Lower lobe of right lung (tissue), 2 donors: Measurements from ENCODE around the gene SH3RF3. TPM values are rescaled to one million over a fixed set of nuclear protein-coding genes. Genes with fewer than 3 reads are reported as not detected.

Experiments
- ATAC-seq, 2 donors: fragments of 200-7000 bp; cut with Tn5 transposase; one replicate each; pipeline ENCODE4 v1.9.1; 2020 to 2022; ENCODE audit warnings: mild to moderate bottlenecking in 2 of 2, moderate library complexity in 2 of 2
- DNase-seq: peaks from one replicate; pipeline ENCODE4 v3.0.0-alpha.2; 2020
- H3K27ac ChIP-seq: fragments of 200-600 bp; one replicate; pipeline ENCODE4 v1.8.0; 2022
- H3K27me3 ChIP-seq: fragments of 200-600 bp; one replicate; pipeline ENCODE4 v1.8.0; 2022; ENCODE audit warnings: low read depth
- H3K36me3 ChIP-seq: fragments of 200-600 bp; one replicate; pipeline ENCODE4 v1.8.0; 2022; ENCODE audit warnings: mild to moderate bottlenecking
- H3K4me1 ChIP-seq: fragments of 200-600 bp; one replicate; pipeline ENCODE4 v1.8.0; 2022
- H3K4me3 ChIP-seq: fragments of 200-600 bp; one replicate; pipeline ENCODE4 v1.8.0; 2022; ENCODE audit warnings: mild to moderate bottlenecking
- H3K9me3 ChIP-seq: fragments of 200-600 bp; one replicate; pipeline ENCODE4 v1.8.0; 2022
- CTCF ChIP-seq: fragments of 200-600 bp; IDR thresholded peaks from one replicate; pipeline ENCODE4 v1.8.0; 2022; ENCODE audit warnings: antibody characterized with exemption, mild to moderate bottlenecking
- intact Hi-C: fragments of 100-400 bp; cut with DNase I; formaldehyde crosslinking; loops from one replicate; pipeline ENCODE4 v1.11.0; 2022
- total RNA-seq: library from RNA; stranded (reverse); fragmentation: NEBNext Ultra II Directional; extraction: Animal tissue kit (Norgen Biotek cat#: 25700); gene quantifications from one replicate; pipeline ENCODE4 v1.2.1, GENCODE V29; 2021
- donor health status: DM: no; HTN: yes; CAD: no; lungs with severe emphysema.

The SH3RF3 gene
- total RNA-seq, 1 donor from 2014 or later: 5.7 TPM

- intact Hi-C loops: no loop called here
- ATAC-seq: no peak
Measured at GRCh38 chr2:109234355-109234754, 105.3 kb downstream of the SH3RF3 start.

GRCh38 chr2:109236147-109236546 lies 107.1 kb downstream of the SH3RF3 start:
- Histone ChIP-seq H3K27ac (no peak overlapping the region), H3K9me3 (no peaks in the 10 kb centered on the region), H3K4me3 (no peak overlapping the region), H3K36me3 (no peaks in the 10 kb centered on the region), H3K4me1 (peaks cover 28% of the 10 kb centered on the region), H3K27me3 (no peaks in the 10 kb centered on the region)
- intact Hi-C loops: no loop called here
- ATAC-seq (no peak), DNase-seq (no peak)
- TF ChIP-seq CTCF: no peak

More at GRCh38 chr2:109234355-109234754, 105.3 kb downstream of the SH3RF3 start:
- Histone ChIP-seq H3K27me3 (no peaks in the 10 kb centered on the region), H3K4me3 (no peak overlapping the region), H3K27ac (no peak overlapping the region), H3K36me3 (no peaks in the 10 kb centered on the region), H3K4me1 (peaks cover 27% of the 10 kb centered on the region), H3K9me3 (no peaks in the 10 kb centered on the region)
- DNase-seq: no peak
- TF ChIP-seq CTCF: no peak

GRCh38 chr2:109237792-109238191 lies 108.8 kb downstream of the SH3RF3 start:
- TF ChIP-seq CTCF: no peak
- intact Hi-C loops: no loop called here
- DNase-seq (no peak), ATAC-seq (no peak)
- Histone ChIP-seq H3K27me3 (no peaks in the 10 kb centered on the region), H3K36me3 (no peaks in the 10 kb centered on the region), H3K4me3 (no peak overlapping the region), H3K27ac (no peak overlapping the region), H3K4me1 (peaks cover 39% of the 10 kb centered on the region), H3K9me3 (no peaks in the 10 kb centered on the region)

- H3K4me1 ChIP-seq: peaks cover 47% of the 10 kb centered on the region
- H3K27ac ChIP-seq: peak overlapping the region; percentile 74
Measured at GRCh38 chr2:109238580-109238979, 109.6 kb downstream of the SH3RF3 start.

GRCh38 chr2:109239720-109240119 lies 110.7 kb downstream of the SH3RF3 start:
- ATAC-seq: no peak
- DNase-seq: no peak
- TF ChIP-seq CTCF: no peak
- Histone ChIP-seq H3K27ac (no peak overlapping the region), H3K36me3 (no peaks in the 10 kb centered on the region), H3K9me3 (no peaks in the 10 kb centered on the region), H3K27me3 (no peaks in the 10 kb centered on the region), H3K4me3 (no peak overlapping the region), H3K4me1 (peaks cover 57% of the 10 kb centered on the region)
- intact Hi-C loops: no loop called here

More at GRCh38 chr2:109238580-109238979, 109.6 kb downstream of the SH3RF3 start:
- ATAC-seq: peak; percentile 79 to 84
- Histone ChIP-seq H3K36me3 (no peaks in the 10 kb centered on the region), H3K4me3 (no peak overlapping the region), H3K27me3 (no peaks in the 10 kb centered on the region), H3K9me3 (no peaks in the 10 kb centered on the region)
- TF ChIP-seq CTCF: no peak
- DNase-seq: peak; percentile 89
- intact Hi-C loops: no loop called here

- no peaks in the 10 kb centered on the region for H3K9me3 ChIP-seq
- H3K36me3 ChIP-seq: no peaks in the 10 kb centered on the region
- intact Hi-C loops: no loop called here
- no peak overlapping the region for H3K4me3 ChIP-seq
- peak overlapping the region; percentile 86 for H3K27ac ChIP-seq
- TF ChIP-seq CTCF: no peak
- H3K27me3 ChIP-seq: no peaks in the 10 kb centered on the region
- ATAC-seq: peak; percentile 6 to 8
- H3K4me1 ChIP-seq: peaks cover 66% of the 10 kb centered on the region
- no peak for DNase-seq
Measured at GRCh38 chr2:109242210-109242653, 113.2 kb downstream of the SH3RF3 start.
